ENCODE data around the gene UNC13C.

UNC13C gene

DNA sequence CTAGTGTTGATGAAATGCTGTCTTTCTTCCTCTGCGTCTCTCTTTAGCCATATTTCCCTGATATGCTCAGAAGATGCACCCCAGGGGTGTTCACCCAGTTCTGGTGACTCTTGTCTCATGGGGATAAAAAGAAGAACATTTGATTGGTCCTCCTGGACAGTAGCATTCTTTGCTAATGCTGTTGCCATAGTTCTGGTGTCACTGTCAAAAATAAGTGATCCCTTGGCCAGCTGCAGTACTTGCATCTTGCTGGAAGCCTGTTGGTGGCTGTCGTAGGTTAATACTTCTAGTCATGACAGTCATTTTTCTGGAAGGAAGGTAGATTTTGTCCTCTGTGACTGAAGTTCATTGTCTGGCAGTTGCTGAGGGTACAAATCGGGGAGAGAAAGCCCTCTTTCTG lies 124.5 kb downstream of the UNC13C start:
- H3K4me3 ChIP-seq (ENCODE audit: low read depth, low read length) = no peak overlapping the region

DNA sequence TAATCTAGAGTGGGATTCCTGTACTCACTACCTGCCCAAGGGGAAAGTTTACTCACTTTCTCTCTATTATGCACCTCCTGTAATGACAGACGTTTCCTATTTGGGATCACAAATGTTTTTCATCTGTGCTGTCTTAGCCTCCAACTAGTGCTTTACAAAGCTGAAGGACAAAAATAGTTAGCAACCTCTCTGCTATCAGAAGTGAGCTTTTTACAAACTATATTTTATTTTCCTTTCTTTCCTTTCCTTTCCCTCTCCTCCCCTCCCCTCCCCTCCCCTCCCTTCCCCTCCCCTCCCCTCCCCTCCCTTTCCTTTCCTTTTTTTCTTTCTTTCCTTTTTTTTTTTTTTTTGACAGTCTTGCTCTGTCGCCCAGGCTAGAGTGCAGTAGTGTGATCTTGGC lies 130.8 kb downstream of the UNC13C start:
- H3K4me3 ChIP-seq (ENCODE audit: low read depth, low read length) = no peak overlapping the region

DNA sequence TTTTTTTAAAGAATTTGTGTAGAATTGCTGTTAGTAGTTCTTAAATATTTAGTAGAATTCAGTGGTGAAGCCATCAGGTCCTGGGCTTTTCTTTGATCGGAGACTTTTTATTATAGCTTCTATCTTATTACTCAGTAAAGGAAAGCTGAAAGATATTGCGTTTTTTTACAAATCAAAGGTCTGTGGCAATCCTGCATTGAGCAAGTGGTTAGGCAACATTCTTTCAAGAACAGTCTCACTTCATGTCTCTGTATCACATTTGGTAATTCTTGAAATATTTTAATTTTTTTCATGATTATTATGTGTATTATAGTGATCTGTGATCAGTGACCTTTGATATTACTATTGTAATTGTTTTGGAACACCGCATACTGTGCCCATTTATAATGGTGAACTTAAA lies 140.8 kb downstream of the UNC13C start:
- no peak overlapping the region for H3K4me3 ChIP-seq (ENCODE audit: low read depth, low read length)

DNA sequence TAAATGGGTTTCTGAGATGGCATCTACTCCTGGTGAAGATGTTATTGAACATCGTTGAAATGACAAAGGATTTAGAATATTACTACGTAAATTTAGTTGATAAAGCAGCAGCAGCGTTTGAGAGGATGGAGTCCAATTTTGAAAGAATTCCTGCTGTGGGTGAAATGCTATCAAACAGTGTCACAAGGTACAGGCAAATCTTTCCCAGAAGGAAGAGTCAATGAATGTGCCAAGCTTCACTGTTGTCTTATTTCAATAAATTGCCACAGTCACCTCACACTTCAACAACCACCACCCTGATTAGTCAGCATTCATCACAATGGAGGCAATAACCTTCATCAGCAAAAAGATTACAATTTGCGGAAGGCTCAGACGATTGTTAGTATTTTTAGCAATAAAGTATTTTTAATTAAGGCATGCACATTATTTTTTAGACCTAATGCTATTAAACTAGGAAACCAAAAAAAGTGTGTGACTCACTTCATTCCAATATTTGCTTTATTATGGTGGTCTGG lies 142.8 kb downstream of the UNC13C start:
- no peak overlapping the region for H3K4me3 ChIP-seq (ENCODE audit: low read depth, low read length)

DNA sequence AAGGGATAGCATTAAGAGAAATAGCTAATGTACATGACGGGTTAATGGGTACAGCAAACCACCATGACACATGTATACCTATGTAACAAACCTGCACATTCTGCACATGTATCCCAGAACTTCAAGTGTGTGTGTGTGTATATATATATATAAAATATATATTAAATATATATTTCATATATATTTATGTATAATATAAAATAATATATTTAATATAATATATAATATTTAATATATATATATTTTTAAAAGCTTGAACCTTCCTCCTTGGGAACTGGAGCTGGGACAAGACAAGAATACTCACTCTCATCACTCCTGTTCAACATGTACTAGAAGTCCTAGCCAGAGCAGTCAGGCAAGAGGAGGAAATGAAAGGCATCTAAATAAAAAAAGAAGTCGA lies 149.3 kb downstream of the UNC13C start:
- no peak overlapping the region for H3K4me3 ChIP-seq (ENCODE audit: low read depth, low read length)

DNA sequence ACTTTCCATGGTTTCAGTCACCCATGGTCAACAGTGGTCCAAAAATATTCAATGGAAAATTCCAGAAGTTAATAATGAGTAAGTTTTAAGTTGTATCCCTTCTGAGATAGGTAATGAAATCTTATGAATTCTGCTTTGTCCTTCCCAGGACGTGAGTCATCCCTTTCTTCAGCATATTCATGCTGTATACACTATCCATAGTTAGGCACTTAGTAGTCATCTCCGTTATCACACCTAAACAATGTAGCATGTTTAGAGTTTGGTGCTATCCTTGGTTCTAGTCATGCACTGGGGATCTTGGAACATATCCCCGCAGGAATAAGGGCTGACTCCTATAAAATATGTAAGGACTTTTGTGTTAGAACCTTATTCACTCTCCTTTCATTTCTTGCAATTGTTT lies 153.2 kb downstream of the UNC13C start:
- H3K4me3 ChIP-seq (ENCODE audit: low read depth, low read length) = no peak overlapping the region

DNA sequence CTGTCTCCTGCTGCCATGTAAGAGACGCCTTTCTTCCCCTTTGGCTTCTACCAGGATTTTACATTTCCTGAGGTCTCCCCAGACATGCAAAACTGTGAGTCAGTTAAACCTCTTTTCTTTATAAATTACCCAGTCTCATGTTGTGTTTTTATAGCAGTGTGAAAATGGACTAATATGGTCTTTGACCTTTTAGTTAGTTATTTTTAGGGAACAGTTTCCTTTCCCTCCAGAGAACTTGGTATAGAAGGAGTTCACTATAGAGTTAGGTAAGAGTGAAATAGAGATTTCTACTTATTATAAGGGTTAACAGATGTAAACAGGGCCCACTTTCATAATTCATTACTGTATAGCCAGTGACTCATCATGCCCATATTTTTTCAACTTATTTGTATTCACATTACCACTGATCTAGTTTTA lies 170.9 kb downstream of the UNC13C start:
- H3K4me3 ChIP-seq (ENCODE audit: low read depth, low read length) = no peak overlapping the region

DNA sequence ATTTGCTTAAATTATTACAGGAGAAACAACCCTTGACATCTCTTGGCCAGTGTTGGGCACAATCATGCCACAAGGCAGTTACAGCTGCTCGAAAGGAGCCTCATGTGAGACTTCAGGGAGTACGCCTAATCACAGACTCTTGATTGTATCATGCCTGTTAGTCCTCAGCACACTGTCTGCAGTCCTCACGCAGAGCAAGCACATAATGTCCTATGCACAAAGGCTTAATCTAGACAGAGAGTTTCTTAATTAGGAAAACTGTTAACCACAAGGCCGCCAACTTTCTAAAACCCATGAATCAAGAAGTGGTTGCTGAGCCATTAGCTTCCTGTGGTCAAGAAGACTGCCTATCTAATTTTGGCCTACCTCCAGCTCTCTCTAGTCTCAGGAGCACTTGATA lies 172.0 kb downstream of the UNC13C start:
- no peak overlapping the region for H3K4me3 ChIP-seq (ENCODE audit: low read depth, low read length)

DNA sequence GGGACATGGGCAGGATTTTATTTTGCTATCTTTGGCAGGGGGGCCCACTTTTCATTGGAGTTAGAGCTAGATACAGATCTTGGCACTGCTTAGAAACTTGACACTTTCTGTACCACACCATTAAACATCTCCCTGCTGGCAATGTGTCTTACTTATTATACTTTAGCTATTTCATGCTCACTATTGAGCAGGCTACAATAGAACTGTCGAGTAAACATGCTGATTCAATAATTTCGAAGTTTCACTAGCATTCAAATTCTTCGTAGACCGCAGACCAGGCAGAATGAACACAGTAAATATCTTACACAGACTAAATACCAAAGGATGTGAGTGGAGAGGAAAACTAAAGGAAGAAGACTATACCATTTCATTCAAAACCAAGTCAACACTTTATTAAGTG lies 180.8 kb downstream of the UNC13C start:
- H3K4me3 ChIP-seq (ENCODE audit: low read depth, low read length) = no peak overlapping the region

DNA sequence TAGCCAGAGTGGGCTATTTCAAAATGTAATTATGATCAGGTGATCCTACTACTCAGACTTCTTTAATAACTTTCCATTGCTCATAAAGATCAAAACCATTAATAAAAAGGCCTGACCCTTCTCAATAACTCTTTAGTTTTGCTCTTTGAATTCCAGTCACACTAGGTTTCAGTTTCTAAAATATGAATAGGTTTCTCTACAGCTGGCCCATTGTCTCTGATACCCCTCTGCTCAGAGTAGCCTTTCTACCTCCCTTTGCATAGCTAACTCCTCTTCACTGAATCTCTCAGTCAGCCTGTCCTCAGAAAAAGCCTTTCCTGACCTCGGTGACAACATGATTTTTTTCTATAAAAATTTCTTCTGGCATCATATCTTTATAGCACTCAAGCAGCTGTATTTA lies 209.1 kb downstream of the UNC13C start:
- no peak overlapping the region for H3K4me3 ChIP-seq (ENCODE audit: low read depth, low read length)

DNA sequence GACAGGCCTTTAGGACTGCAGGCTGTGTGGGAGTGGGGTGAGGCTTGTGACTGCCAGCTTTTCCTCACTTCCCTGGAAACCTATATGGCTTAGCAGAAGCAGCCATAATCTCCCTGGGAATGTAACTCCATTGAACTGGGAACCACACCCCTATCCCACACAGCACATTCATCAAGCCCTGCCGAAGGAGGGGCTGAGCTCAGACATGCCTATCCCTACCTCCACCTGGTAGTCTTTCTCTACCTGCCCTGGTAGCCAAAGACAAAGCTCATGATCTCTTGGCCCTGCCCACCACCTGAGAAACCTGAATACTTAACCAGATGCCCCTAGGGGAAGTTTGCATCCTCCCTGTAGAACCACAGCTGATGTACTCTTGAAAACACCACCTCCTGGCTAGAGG lies 219.8 kb downstream of the UNC13C start:
- no peak overlapping the region for H3K4me3 ChIP-seq (ENCODE audit: low read depth, low read length)

DNA sequence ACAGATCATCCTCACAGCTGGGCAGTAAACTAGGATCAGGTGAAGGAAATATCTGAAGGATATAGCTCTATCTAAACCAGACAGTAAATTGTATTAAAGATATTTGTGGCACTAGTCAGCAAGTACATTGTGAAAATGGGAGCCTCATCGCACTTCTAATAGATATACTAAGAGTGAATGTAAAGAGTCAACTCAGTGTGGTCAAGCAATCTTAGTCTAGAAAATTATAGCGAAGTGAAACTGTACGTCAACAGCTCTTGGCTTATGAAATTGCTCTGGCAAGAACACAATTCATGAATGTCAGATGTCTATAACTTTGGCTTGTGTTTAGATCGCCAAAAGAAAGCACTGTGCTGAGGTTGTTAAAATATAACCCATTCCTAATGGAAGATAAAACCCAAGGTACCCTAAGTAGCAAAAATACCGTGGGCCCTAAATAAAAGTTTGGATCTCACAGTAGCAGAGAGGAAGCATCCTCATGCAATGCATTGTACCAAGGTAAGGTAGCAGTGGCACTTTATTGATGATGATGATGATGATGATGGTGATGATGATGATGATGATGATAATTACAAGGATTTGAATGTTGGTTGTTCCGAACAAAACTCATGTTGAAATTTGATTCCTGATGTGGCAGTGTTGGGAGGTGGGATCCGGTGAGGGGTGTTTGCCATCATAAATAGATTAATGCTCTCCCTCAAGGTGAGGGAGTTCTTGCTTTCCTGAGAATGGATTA lies 228.5 kb downstream of the UNC13C start:
- H3K4me3 ChIP-seq (ENCODE audit: low read depth, low read length) = no peak overlapping the region

DNA sequence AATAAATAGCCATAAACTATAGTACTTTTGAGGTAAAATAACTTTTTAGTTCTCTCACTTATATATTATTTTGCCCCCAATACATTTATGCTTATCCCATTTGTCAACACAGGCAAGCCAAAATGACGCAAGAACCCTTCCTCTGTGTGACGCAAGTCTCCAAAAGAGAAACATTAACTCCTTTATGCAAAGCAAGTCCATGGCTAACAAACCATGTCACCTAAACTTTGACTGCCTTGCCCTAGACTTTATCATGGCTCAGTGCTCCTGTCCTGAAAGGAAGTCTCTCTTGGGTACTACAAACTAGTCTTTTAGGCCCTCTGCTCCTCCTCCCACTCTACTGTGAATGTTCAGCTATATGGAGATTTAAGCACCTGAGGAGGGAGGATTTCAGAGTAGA lies 230.5 kb downstream of the UNC13C start:
- H3K4me3 ChIP-seq (ENCODE audit: low read depth, low read length) = no peak overlapping the region

DNA sequence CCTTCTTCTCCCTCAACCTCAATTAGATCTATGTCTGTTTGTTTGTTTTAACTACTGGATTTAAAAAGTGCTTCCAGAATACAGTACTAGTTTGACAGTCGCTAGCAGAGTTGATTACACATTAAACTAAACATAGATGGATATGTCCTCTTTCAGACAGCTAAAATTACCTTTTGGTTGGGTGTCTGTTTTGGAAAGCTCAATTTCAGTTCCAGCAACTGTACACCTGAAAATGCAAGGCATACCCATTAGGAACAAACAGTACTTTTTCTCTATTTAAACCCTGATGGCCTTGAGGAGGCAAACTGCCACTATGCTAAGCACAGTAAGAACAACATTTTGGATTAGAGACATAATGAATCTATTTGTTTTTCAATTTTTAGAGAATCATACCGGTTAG lies 234.4 kb downstream of the UNC13C start:
- H3K4me3 ChIP-seq (ENCODE audit: low read depth, low read length) = no peak overlapping the region

DNA sequence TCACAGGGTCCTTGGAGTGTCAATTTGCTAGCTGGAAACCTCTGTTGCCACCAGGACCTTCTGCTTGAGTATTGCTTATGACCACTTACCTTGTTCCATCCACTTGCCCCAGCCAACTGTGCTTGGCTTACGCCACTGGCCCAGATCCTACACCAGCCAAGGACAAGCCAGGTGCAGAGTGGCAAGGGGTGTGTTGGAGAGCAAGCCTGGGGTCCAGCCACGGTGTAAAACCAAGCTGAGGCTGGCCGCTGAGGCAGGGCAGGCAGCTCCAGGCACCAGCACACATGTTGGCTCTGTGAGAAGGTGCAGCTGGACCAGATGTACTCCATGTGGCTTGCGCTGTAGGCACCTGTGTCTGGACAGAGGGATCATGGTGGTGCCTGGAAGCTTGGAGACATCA lies 248.2 kb downstream of the UNC13C start:
- no peak overlapping the region for H3K4me3 ChIP-seq (ENCODE audit: low read depth, low read length)

DNA sequence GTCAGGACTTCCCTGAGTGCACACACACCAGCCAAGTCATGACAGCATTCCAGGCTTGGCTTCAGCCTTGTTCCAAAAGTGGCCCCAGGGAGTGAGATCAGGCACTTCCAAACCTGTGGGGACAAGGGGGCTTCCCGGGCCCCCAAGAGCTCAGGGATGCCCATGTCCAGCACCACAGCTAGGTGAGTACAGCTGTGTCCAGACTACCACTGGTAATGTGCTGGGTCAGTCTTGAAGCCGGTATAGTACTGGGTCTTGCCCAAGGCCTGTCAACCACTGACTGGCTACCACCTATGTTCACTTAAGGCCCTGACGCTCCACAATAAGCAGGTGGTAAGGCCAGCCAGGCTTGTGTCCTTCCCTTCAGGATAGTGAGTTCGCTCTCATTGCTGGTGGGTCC lies 249.3 kb downstream of the UNC13C start:
- no peak overlapping the region for H3K4me3 ChIP-seq (ENCODE audit: low read depth, low read length)

DNA sequence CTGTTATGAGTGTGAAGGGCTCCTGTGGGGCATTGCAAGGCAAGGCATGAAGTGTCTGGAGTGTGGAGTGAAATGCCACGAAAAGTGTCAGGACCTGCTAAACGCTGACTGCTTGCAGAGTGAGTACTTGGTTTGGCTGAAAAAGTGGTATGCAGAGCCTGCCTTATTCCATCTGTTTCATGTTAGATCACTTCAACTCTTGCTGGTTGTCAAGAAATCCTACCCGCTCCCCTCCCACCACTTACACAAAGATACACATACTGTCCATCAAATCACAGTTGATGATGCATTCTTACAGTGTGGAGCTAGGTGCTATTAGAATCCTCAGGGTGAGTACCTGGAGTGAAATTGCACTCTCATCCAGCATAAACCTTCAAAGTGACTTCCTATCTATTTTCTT lies 272.1 kb downstream of the UNC13C start:
- H3K4me3 ChIP-seq (ENCODE audit: low read depth, low read length) = no peak overlapping the region

DNA sequence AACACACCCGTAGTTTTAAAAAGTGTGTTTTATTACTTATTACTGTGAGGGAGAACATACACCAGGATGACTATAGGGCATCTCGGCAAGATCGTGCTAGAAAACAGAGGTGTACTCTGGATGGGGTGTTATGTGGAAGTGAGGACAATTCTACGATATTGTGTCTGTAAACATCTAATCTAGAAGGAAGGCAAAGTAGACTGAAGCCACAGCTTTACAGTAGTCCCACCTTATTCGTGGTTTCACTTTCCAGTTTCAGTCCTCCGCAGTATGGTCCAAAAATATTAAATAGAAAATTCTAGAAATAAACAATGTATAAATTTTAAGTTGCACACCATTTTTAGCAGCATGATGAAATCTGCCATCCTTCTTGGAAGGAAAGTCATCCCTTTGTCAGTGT lies 277.9 kb downstream of the UNC13C start:
- no peak overlapping the region for H3K4me3 ChIP-seq (ENCODE audit: low read depth, low read length)

DNA sequence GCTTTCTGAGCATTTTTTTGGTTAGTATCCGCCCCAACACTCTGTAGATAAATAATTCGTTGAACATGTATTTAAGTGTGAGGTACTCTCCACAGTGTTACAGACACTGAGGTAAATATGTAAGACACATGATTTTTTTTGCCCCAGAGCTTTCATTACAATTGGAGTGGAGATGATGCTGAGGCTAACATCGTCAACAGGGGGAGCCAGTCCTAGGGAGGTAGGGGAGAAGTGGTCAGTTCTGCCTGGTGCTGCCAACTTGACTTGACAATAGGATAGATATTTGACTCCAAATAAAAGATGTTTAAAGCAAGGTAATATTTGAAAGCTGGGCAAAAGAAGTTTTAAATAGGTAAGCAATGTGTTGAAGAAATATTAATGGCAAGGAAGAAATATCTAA lies 295.7 kb downstream of the UNC13C start:
- no peak overlapping the region for H3K4me3 ChIP-seq (ENCODE audit: low read depth, low read length)

DNA sequence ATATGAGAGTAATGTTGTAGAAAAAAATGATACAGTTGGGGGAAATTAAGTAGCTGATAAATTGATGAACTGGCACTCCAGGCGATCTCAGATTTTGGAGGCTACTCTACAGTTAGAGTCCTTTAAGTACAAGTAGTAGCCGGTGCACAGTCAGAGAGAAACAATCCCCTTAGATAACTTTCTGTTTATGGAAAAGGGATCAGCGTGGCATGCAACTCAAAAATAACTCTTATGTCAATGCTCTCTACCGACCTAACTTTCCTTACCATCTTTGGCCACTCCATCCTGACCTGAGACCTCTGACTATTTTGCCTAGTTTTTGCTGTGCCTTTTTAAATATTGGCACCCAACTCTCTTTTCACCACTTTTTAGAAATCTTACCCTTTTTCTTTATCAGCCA lies 299.6 kb downstream of the UNC13C start:
- no peak overlapping the region for H3K4me3 ChIP-seq (ENCODE audit: low read depth, low read length)

DNA sequence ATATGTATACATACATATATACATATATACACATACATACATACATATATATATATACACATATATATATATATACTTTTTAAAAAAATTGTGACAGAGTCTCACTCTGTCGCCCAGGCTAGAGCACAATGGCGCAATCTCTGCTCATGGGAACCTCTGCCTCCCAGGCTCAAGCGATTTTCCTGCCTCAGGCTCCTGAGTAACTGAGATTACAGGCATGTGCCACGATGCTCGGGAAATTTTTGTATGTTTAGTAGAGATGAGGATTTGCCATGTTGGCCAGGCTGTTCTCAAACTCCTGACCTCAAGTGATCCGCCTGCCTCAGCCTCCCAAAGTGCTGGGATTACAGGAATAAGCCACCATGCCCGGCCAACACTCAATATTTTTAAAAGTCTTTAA lies 302.5 kb downstream of the UNC13C start:
- no peak overlapping the region for H3K4me3 ChIP-seq (ENCODE audit: low read depth, low read length)

DNA sequence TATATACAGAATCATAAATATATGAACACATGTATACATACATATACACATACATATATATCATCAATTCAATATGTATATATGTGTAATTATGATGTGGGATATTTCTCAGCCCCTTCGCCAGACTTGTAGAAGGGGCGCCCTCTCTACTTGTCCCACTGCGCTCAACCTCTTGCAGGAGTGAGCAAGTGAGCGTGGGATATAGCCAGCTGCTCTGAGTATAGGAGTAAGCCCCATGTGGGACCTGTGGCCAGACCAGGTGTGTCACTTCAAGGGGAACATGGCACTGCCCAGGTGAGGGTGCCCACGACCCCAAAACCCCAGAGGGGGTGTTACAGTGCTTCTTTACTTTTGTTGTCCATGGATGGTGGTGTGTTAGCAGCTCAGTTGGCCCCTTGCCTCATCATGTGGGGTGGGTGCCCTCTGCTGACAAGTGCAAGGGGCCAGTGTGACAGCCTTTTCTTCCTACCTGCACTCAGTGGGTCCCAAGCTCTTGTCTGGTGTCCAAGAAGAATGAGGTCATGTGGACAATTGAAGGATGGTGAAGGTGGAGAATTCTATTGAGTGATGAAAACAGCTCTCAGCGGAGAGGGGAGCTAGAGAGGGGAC lies 304.1 kb downstream of the UNC13C start:
- no peak overlapping the region for H3K4me3 ChIP-seq (ENCODE audit: low read depth, low read length)

DNA sequence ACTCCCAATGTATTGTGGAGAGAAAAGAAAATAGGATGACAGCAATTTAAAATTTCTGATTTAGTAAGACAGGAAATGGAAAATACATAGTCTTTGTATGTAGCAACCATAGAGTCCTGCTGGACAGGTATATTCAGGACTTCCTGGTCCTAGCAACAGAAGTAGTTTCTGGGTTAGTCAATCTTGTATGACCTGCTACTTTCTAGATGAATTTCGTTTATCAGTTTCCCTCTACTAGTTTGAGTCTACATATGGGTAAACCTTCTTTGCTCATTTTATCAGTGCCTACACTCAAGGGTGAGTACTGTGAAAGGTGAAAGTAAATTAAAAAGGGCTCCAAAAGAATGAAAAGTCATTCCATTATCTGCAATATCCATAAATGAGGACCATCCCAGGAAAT lies 309.8 kb downstream of the UNC13C start:
- H3K4me3 ChIP-seq (ENCODE audit: low read depth, low read length) = no peak overlapping the region

Measured in iPS-11a (cell line).